ENCODE data around the gene STARD9. TPM values are rescaled to one million over a fixed set of nuclear protein-coding genes. Genes with fewer than 3 reads are reported as not detected.
A peak's percentile ranks its signal among the peaks of the same experiment; 100 is the strongest.

Gene STARD9
- polyA plus RNA-seq, 1 donor (not counting 4 experiments of a cell fraction or from before 2014, with no cell fraction given), result 0.76 TPM

DNA sequence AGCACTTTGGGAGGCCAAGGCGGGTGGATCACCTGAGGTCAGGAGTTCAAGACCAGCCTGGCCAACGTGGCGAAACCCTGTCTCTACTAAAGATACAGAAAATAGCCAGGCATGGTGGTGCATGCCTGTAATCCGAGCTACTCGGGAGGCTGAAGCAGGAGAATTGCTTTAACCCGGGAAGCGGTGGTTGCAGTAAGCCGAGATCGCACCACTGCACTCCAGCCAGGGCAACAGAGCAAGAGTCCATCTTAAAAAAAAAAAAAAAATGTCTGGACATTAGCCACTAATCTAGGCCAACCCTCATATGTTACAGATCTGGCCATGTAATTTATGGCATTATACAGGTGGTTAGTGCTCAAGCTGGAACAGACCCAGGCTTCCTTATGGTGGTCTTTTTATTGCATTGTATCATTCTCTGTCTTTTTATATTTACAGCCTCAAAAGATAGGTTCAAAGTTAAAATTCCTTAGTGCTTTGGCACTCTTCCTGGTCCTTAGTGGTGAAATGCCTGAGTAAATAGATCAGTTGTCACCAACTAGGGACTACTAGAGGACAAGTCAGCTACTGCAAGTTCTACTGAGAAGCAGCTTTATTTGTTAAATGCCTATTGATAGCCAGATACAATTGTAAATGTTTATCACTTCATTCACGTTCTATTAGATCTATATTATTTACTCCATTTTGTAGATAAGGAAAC lies 16.0 kb downstream of the STARD9 start:
- Histone ChIP-seq H3K36me3 (ENCODE audit: control insufficient read depth in 2 of 2, extremely low read depth in 1 of 2, insufficient read depth in 2 of 2, low read length in 2 of 2) (no peaks in the 10 kb centered on the region), H4K20me1 (ENCODE audit: control insufficient read depth, extremely low read depth, insufficient read depth, low read length) (no peaks in the 10 kb centered on the region), H3K4me1 (ENCODE audit: control insufficient read depth, extremely low read depth, insufficient read depth, low read length) (no peaks in the 10 kb centered on the region), H3K4me3 (ENCODE audit: control insufficient read depth in 2 of 3, extremely low read depth in 1 of 3, insufficient read depth in 2 of 3, low read depth in 1 of 3, low read length in 3 of 3) (no peak overlapping the region), H3K79me2 (ENCODE audit: control insufficient read depth, insufficient read depth, low read length) (no peaks in the 10 kb centered on the region), H3K27me3 (ENCODE audit: control insufficient read depth, extremely low read depth, insufficient read depth, low read length) (no peaks in the 10 kb centered on the region), H3K9ac (ENCODE audit: control insufficient read depth, extremely low read depth, insufficient read depth, low read length) (no peak overlapping the region), H2AFZ (ENCODE audit: control insufficient read depth, low read length) (no peak overlapping the region), H3K9me3 (ENCODE audit: control insufficient read depth, low read depth, low read length) (no peaks in the 10 kb centered on the region), H3K27ac (ENCODE audit: control insufficient read depth, insufficient read depth, low read length) (no peak overlapping the region), H3K9me1 (ENCODE audit: control insufficient read depth, extremely low read depth, insufficient read depth, low read length) (no peaks in the 10 kb centered on the region), H3K4me2 (ENCODE audit: control insufficient read depth, extremely low read depth, insufficient read depth, low read depth, low read length) (no peak overlapping the region)
- dilution Hi-C loops (cut with MboI; ENCODE audit: extremely low pct_ligation_motif_present, low sequenced_read_pairs), result no loop called here
- no peak for DNase-seq (ENCODE audit: low read depth, low spot score)
- no peak for TF ChIP-seq EZH2 (IDR thresholded peaks at IDR 0.05; ENCODE audit: low read length)
- TF ChIP-seq, protein P1, sequence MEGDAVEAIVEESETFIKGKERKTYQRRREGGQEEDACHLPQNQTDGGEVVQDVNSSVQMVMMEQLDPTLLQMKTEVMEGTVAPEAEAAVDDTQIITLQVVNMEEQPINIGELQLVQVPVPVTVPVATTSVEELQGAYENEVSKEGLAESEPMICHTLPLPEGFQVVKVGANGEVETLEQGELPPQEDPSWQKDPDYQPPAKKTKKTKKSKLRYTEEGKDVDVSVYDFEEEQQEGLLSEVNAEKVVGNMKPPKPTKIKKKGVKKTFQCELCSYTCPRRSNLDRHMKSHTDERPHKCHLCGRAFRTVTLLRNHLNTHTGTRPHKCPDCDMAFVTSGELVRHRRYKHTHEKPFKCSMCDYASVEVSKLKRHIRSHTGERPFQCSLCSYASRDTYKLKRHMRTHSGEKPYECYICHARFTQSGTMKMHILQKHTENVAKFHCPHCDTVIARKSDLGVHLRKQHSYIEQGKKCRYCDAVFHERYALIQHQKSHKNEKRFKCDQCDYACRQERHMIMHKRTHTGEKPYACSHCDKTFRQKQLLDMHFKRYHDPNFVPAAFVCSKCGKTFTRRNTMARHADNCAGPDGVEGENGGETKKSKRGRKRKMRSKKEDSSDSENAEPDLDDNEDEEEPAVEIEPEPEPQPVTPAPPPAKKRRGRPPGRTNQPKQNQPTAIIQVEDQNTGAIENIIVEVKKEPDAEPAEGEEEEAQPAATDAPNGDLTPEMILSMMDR (optimal IDR thresholded peaks at IDR 0.05 in 1 of 3, IDR thresholded peaks at IDR 0.05 in 1 of 3, conservative IDR thresholded peaks at IDR 0.05 in 1 of 3; ENCODE audit: extremely low read depth in 1 of 3, insufficient read depth in 2 of 3, low read length in 3 of 3), result peak in 2 of 3 experiments; percentile 12 to 26
- no peak for FAIRE-seq

DNA sequence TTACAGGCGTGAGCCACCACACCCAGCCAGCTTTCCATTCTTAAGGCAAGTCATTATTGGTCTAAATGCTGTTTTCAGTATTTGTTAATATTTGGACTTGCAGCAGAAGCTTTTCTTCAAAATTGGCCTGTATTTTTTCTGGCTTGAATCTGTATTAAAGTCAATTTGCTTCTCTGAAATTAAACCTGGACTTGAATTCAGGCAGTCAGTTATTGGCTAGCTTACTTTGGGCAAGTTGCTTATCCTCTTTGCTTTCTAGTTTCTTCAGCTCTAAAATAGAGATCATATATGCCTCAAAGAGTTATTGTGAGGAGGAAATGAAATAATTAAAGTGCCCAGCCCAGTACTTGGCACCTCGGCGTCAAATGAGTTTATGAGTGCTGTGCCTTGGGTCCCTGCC lies 17.3 kb downstream of the STARD9 start:
- FAIRE-seq (no peak), DNase-seq (ENCODE audit: low read depth, low spot score) (no peak)
- Histone ChIP-seq H3K4me2 (ENCODE audit: control insufficient read depth, extremely low read depth, insufficient read depth, low read depth, low read length) (no peak overlapping the region), H3K9ac (ENCODE audit: control insufficient read depth, extremely low read depth, insufficient read depth, low read length) (no peak overlapping the region), H3K4me3 (ENCODE audit: control insufficient read depth in 2 of 3, extremely low read depth in 1 of 3, insufficient read depth in 2 of 3, low read depth in 1 of 3, low read length in 3 of 3) (no peak overlapping the region), H3K4me1 (ENCODE audit: control insufficient read depth, extremely low read depth, insufficient read depth, low read length) (no peaks in the 10 kb centered on the region), H3K79me2 (ENCODE audit: control insufficient read depth, insufficient read depth, low read length) (no peaks in the 10 kb centered on the region), H3K27me3 (ENCODE audit: control insufficient read depth, extremely low read depth, insufficient read depth, low read length) (no peaks in the 10 kb centered on the region), H4K20me1 (ENCODE audit: control insufficient read depth, extremely low read depth, insufficient read depth, low read length) (no peaks in the 10 kb centered on the region), H3K36me3 (ENCODE audit: control insufficient read depth in 2 of 2, extremely low read depth in 1 of 2, insufficient read depth in 2 of 2, low read length in 2 of 2) (no peaks in the 10 kb centered on the region), H2AFZ (ENCODE audit: control insufficient read depth, low read length) (no peak overlapping the region), H3K9me3 (ENCODE audit: control insufficient read depth, low read depth, low read length) (no peaks in the 10 kb centered on the region), H3K27ac (ENCODE audit: control insufficient read depth, insufficient read depth, low read length) (no peak overlapping the region), H3K9me1 (ENCODE audit: control insufficient read depth, extremely low read depth, insufficient read depth, low read length) (no peaks in the 10 kb centered on the region)
- dilution Hi-C loops (cut with MboI; ENCODE audit: extremely low pct_ligation_motif_present, low sequenced_read_pairs), result no loop called here
- no peak for TF ChIP-seq EZH2 (IDR thresholded peaks at IDR 0.05; ENCODE audit: low read length)
- TF ChIP-seq, protein P1 (optimal IDR thresholded peaks at IDR 0.05 in 1 of 3, IDR thresholded peaks at IDR 0.05 in 1 of 3, conservative IDR thresholded peaks at IDR 0.05 in 1 of 3; ENCODE audit: extremely low read depth in 1 of 3, insufficient read depth in 2 of 3, low read length in 3 of 3), result no peak

All from keratinocyte (primary cell).